NCI-H2029 (cell line): ENCODE results near the gene AFAP1.
"Not testable (repeated sequence)": the region's sequence is repeated elsewhere in the genome, so short reads cannot be mapped to it uniquely, and the experiment has no call there.

Experiments
- DNase-seq: peaks from one replicate; lab custom pipeline; 2025; lab: John Stamatoyannopoulos, UW

The AFAP1 gene

GRCh38 chr4:7944599-7945220 is 5.0 kb upstream of the AFAP1 start:
- DNase-seq: no peak

- DNase-seq: not testable (repeated sequence)
These were observed 4.0 kb upstream of the AFAP1 start for GRCh38 chr4:7943688-7944087.

GRCh38 chr4:7943211-7943610 is 3.5 kb upstream of the AFAP1 start:
- no peak for DNase-seq

GRCh38 chr4:7941965-7942496 is 2.4 kb upstream of the AFAP1 start:
- DNase-seq: no peak

- DNase-seq: no peak
These were observed 1.7 kb upstream of the AFAP1 start for GRCh38 chr4:7941111-7941964.

GRCh38 chr4:7938609-7939376 is 868 bp downstream of the AFAP1 start:
- no peak for DNase-seq

- DNase-seq: no peak
These were observed 1.4 kb downstream of the AFAP1 start for GRCh38 chr4:7938266-7938608.

GRCh38 chr4:7937006-7937405 is 2.7 kb downstream of the AFAP1 start:
- no peak for DNase-seq

- no peak for DNase-seq
These were observed 5.8 kb downstream of the AFAP1 start for GRCh38 chr4:7933651-7934510.

- DNase-seq: no peak
These were observed 7.4 kb downstream of the AFAP1 start for GRCh38 chr4:7932287-7932686.

DNA sequence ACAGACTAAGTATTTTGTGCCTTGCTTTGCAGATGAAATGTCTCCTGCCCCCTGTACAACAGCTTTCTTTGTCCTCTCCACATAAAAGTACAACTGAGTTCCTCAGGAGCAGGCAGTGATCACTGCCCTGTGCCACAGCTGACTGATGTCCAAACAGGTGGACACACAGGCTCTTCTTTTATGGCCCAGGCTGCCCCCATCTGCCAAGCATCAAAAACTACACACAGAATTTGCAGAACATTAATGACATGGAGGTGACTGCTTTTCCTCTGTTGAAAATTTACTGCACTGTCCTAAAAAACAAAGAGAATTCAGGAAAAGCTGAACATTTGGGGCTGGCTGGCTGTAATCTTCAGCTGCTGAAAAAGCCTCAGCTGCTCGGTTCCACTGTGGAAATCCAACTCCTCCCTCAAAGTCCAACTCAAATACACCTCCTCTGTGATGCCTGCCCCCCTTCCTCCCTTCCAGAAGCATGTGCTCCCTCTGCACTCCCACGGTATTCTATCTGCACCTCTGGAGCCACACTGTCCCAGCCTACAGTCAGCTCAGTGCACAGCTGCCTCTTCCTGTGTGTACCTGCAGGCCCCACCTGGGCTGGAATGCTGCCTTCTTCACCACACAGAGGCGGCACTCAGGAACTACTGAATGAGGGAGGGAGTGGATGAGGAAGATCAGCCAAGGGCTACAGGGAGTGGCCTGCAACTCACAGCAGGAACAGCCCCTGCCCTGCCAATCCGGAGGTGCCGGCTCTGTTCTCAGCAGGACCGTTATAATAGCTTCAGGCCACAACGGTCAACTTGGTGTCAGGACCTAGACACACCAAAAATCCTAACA is 10.3 kb downstream of the AFAP1 start:
- DNase-seq: no peak

DNA sequence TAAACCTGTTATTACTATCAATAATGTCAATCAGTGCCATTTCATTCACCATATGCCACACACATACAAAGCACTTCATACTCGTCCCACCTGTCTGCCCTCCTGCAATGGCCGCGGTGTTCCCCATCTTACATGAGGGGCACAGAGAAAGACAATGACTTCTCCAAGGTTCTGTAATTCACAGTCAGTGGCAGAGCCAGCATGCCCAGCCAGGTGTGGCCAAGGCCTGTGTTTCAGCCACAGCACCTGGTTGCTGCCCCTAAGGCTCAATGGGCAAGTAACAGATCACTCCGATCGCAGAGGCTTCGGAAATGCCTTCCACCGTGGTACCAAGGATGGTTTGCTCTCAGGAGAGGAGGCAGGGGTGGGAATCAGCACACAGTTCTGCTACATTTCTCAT is 10.9 kb downstream of the AFAP1 start:
- no peak for DNase-seq

GRCh38 chr4:7926822-7927221 is 12.8 kb downstream of the AFAP1 start:
- DNase-seq: no peak

DNA sequence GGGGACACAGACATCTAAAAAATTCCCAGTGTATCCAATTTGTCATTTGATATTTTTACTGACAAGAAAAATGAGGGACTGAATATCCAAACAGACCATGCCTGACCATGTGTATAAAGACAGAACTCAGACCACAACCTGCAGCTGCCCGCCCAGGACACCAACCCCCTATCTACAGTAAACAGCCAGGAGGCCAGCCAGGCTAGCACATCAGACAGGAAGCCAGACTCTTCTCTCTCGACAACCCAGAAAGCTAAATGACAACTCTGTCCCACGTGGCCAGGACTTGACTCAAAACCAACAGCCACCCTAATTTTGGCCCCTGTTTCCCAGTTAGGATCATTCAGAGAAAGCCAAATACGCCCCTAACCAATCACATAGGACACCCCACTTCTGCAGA is 15.1 kb downstream of the AFAP1 start:
- DNase-seq: no peak

DNA sequence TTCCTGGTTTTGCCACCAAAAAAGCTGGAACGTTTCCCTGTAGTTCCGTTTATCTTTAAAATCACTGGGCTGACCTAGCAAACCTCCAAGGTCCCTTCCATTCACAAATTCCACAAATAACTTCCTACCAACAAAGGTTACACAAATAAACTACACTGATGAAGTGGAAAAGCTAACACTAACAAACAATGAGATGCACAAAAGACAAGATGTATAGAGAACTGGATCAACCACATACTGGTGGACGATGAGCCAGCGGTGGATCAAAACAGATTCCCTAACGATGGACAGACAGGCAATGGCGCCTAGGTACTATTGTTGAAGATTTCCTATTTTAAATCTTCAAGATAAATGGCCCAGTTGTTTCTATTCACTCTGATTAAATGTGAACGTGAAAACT is 15.5 kb downstream of the AFAP1 start:
- DNase-seq: no peak

- no peak for DNase-seq
These were observed 17.2 kb downstream of the AFAP1 start for GRCh38 chr4:7922466-7922865.

GRCh38 chr4:7918981-7919380 is 20.7 kb downstream of the AFAP1 start:
- no peak for DNase-seq

- DNase-seq: not testable (repeated sequence)
These were observed 21.5 kb downstream of the AFAP1 start for GRCh38 chr4:7918187-7918586.

GRCh38 chr4:7917669-7918068 is 22.0 kb downstream of the AFAP1 start:
- DNase-seq: no peak

GRCh38 chr4:7915875-7916242 is 23.8 kb downstream of the AFAP1 start:
- DNase-seq: no peak

DNA sequence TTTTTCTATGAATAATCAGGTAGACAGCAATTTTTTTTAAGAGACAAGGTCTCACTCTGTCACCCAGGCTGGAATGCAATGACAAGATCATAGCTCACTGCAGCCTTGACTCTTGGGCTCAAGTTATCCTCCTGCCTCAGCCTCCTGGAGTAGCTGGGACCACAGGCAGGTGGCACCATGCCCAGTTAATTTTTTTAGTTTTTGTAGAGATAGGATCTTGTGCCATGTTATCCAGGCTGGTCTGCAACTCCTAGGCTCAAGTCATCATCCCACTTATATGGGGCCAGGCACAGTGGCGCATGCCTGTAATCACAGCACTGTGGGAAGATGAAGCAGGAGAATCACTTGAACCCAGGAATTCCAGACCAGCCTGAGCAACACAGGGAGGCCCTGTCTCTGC is 26.8 kb downstream of the AFAP1 start:
- no peak for DNase-seq
